NCI-H1417 (cell line): ENCODE results near the gene TMEM181.
"Not testable (repeated sequence)": the region's sequence is repeated elsewhere in the genome, so short reads cannot be mapped to it uniquely, and the experiment has no call there.

Source experiments
- DNase-seq, 3 experiments: peaks; one replicate each; lab custom pipeline; 2025; lab: John Stamatoyannopoulos, UW

TMEM181 gene

DNA sequence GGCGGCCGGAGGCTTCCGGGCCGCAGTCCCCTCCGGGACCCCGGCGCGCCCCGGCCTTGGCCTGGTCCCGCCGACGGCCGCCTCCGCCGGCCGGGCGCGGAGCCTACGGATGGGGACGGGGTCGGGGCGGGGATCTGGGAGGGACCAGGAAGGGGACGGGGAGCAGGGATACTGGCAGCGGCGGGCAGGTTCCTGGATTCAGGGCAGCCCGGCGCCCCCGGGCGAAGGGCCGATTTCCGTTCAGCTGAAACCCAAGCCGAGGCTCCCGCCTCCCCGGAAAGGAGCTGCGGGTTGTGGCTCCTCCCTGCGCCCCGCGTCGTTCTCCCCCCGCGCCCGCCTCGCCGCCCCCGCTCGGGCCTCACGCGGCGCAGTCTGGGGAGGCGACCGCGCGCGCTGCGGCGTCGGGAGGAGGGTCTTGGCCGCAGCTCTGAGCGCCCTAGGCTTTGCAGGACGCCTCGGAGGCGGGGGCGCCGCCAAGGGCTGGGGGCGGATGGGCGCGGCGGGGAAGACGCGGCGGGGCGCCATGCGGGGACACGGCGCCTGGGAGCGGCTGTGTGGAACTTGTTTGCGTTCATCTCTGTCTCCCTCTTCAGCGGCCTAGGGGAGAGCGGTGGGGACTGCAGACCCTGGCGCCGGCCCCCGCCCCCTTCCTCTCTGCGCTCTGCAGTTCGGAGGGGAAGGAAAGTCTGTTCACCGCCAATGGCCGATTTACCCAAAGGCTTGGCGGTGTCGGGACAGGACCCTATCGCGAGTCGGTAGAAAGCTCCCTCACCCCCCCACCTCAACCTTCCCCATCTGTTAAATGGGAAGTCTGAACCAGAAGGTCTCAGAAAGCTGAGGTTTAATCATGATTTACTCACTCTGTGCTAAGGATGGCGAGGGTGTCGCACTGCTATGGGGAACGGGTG lies 22.7 kb upstream of the TMEM181 start:
- DNase-seq = peak; percentile 62 to 92 (median 90)

DNA sequence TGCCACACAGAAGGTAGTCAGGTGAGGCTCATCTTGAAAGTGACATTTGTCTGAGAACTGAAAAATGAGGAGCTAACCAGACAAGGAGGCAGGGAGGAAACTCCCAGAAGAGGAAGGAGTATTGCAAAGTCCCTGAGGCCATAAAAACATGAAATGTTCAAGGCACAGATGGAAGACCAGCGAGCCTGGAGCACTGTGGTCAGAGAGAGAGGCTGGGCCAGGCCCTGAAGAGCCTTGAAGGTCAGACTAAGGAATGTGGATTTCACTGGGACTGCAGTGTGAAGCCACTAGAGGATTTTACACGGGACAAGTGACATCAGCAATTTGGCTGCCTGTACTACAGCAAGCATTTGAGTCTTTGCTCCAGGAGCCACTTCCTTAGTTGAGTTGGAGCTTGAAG lies 21.1 kb upstream of the TMEM181 start:
- no peak for DNase-seq

DNA sequence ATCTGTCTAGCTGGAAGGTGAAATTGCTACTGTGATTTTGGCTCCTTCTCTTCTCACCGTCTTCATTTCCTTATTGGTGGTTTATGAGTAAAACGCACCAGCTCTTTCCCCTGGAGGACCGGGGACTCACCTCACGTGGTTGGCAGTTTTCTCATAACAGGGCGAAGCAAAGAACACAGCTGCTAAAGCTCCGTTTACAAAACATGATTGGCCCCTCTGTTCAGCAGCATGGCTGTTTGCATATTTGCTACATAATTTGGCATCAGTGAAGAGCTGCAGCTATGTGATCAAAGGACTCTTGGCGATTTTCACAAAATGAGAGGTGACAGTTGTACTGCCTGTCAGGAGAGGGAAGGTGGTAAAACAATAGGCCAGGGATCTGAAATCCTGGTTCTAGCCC lies 20.5 kb upstream of the TMEM181 start:
- no peak for DNase-seq

DNA sequence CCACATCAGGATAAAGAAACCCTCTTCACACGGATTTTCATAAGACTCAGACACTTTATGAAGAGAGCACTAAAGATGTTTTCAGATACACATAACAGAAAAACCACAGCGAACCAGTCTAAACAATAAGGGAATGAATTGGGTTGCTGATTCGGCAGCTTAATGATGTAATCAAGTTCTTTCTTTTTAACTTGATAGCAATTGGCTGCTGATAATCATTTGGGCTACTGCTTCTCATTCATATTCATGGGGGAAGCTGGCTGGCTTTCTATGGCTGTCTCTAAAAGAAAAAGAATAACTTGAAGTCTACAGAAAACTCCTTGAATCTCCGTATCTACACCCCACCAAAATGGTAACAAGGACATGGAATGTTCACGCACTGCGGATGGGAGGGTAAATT lies 20.0 kb upstream of the TMEM181 start:
- no peak for DNase-seq

DNA sequence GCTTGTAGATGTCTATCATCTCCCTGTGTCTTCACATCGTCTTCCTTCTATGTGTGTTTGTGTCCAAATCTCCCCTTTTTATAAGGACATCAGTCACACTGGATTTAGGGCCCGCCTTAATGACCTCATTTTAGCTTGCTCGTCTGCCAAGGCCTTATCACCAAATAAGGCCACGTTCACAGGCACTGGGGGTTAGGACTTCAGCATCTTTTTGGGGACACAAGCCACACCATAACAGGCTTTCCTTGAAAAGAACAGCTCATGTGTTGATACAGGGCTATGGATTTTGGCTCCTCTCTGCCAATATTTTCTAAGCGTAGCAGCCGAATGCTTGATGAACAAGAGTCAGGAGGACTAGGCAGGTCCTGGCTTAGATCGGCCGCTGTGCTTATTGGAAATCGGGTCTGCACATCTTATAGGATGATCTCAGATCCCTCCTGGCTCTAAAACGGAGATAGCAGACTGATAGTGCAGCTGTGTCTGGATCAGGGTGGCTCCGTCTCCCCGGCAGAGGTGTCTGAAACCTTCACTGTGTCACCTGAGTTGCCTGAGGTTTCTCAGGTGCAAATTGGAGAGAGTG lies 16.2 kb upstream of the TMEM181 start:
- DNase-seq = no peak

DNA sequence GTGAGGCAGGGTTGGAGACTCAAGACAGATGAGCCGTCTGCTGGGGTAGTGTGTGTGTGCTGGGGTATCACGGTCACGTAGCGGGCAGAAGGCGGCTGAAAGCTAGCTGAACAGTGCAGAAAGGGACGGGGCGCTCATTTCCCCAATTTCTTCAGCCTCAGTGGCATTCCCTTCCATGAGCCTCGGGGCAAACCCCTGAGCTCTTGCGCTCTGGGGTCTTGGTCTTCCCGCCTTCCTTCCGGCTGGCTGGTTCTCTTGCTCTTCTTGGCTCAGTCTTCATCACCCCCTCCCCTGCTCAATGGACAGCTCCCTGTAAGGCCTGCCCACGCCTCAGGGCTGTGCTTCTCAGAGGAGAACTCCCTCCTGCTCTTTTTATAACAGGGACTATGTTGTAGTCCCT lies 15.5 kb upstream of the TMEM181 start:
- DNase-seq = no peak

DNA sequence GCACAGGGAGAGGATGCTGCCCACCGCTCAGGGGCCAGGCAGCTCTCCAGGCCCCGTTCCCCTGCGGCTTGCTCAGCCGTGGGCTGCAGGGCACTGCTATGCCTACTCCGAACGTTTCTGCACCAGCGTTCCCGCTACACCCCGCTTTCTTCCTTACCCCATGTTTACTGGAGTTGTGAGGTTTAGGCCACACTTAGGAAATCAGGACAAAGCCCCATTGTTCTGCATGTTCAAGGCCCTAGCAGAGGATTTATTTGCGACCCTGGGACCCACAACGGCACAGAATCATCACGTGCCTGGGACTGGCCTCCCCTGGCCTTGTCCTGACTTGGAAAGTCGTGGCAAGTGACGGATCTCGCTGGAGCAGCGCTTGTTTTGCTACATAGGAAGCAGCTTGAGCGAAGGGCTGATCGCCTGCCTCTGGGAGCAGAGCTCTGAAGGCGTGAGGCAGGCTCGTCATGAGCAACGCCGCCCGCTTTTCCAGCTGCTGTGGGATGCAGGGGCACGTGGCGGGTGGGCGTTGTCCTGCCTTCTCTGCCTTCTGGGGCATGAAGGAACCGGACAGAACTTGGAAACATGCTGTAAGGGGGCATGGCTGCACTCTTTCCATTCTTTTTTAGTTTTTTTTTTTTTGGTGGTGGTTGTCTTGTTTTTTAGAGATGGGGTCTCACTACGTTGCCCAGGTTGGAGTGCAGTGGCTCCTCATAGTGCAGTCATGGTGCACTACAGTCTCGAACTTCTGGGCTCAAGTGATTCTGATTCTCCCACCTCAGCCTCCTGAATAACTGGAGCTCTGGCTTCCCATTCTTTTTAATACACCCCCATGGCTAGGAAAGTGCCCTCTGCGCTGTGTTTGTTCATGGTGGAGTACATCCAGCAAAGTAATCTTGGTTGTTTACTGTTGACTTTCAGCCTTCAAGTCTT lies 14.6 kb upstream of the TMEM181 start:
- no peak for DNase-seq

DNA sequence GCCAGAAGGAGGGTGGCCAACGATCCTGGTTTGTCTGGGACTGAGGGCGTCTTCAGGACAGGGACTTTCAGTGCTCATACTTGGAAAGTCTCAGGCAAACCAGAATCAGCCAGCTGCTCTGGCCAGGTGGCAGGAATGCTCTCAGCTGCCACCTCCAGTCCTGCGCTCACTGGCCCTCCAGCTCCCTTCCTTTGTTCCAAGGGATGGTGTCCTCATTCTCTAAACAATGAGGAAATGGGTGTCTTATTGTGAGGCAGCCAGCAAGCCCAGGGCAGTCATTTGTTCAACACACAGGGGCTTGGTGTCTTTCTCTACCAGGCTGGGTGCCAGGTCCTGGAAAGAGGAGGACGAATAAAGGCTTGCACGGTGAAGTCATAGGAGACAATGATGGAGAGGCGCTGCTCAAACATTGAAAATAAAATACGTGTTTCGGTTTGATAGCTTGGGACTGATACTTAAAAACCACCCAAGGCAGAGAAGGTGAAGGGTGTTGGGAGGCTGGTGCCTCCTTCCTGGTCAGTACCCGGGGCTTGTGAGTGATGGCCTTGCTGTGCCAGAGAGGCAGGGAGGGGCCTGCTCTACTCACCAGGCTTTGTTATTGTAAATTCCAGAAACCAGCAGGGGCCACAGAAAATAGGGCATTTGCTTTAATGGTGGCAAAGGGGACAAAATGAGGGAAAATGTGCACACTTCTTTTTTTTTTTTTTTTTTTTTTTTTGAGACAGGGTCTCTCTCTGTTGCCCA lies 11.3 kb upstream of the TMEM181 start:
- DNase-seq = peak; percentile 17 to 51 (median 38)

DNA sequence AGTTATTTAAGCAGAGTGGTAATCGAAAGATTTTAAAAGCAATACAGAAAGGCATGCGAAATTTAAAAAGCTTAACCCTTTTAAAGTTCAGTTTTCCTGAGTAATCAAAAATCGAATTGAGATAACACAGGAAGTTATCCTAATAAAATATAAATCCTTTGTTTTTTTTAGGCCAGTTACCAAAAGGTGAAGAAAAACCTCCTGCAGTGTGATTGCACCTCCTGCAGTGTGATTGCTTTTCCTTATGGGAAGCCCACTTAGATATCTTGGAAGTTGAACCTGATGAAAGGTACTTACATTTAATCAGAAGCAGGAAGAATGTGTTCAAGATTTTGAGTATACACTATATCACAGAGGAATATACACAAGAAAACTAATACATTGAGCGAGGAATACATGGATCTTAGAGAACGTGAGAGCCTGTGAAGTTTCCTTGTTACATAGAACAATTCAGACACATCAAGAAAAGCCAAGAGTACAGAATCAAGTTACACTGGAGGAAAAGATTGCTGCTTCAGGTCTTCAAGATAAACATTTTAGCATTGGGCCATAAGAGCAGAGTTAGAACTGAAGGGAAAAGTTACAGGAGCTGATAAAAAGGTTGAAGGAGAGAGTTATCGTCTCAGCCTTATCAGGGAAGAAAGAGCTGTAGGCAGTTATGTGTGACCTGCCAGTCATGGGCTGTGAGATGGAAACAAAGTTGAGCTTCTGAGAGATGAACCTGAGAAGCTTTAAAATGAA lies 7.7 kb upstream of the TMEM181 start:
- DNase-seq = peak in 1 of 3 experiments; percentile 24

DNA sequence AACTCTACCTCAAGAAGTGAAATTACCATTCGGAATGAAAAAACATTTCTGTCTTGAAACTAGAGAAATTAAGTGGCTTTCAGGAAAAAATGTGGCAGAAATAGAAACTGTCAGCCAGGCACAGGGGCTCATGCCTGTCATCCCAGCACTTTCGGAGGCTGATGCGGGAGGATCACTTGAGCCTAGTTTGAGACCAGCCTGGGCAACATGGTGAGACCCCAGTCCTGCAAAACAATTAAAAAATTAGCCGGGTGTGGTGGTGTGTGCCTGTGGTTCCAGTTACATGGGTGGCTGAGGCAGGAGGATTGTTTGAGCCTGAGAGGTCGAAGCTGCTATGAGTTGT lies 7.1 kb upstream of the TMEM181 start:
- no peak for DNase-seq

DNA sequence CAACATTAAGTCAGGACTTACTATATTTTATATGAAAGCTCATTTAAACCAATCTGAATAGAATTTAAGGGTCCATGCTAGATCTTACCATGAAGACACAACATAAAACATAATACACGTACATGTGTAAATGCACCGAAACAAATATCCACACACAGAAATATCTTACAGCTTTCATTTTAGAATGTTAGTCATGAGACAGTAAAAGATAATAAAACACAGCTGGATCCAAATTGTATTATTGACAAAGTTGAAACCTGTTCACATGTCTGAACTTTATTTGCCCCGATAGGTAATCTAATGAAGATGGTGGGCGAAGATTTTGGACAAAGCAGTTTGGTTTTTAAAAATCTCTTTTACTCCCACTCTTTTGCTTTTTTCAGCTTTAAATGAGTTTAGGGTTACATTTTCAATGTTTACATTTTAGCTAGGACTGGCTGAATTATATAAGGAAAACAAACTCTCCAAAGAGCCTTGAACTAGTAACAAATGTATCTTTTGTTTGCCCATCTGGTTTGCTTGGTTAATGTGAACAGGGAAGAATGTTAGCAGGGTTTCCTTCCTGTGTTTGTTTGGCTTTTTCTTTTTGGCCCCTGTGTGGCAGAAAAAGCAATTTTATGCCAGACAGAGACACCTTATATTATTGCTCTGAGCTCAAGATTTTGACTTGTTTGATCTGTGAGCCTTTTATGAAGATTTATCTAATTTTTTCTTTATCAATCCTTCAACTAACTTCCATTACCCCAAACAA lies 5.1 kb upstream of the TMEM181 start:
- DNase-seq = peak in 1 of 3 experiments; percentile 28

DNA sequence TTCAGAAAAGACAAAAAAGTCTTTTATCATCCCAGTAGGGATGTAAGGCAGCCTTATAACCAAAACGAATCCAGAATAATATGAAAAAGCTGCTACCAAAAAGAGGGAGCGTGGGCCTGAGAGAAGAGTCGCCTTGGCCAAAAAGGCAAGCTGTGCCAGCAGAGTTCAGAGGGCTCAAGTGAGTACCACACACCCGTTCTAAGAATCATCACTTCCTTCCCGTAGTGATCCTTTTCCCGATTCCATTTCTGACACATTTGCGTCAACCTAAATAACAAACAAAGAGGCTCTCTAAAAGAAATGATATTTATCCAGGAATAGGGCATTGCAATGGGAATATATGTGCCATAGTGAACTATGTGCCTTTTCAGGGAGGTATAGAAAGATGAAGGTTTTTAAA lies 3.8 kb upstream of the TMEM181 start:
- DNase-seq = no peak

DNA sequence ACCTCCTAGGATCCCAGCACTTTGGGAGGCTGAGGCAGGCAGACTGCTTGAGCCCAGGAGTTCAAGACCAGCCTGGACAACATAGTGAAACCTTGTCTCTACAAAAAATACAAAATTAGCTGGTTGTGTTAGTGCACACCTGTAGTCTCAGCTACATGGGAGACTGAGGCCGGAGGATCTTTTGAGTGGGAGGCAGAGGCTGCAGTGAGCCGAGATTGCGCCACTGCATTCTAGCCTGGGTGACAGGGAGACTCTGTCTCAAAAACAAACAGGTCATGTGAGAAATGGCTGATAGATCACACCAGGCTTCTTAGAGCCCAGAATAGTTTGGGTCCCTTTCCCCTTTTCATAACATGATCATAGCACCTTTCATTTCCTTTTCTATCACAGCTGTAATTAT lies 2.8 kb upstream of the TMEM181 start:
- DNase-seq = not testable (repeated sequence)

DNA sequence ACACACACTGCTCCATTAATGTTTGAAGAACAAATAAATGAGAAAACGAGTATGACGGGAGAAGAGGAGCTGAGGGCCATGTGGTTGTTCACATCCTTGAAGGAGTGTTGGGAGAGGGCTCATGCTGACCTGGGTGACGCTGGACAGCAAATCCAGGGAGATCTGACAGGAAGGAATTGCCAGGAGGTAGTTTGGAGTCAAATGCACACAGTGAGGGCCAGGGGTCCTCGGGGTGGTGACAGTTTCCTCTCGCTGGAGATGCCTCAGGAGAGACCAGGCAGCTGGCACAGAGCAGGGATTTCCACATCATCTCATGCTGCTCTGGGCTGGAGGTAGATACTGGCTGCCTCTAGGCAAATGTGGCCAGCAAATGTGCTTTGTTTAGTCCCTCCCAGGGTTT lies 2.0 kb upstream of the TMEM181 start:
- no peak for DNase-seq

DNA sequence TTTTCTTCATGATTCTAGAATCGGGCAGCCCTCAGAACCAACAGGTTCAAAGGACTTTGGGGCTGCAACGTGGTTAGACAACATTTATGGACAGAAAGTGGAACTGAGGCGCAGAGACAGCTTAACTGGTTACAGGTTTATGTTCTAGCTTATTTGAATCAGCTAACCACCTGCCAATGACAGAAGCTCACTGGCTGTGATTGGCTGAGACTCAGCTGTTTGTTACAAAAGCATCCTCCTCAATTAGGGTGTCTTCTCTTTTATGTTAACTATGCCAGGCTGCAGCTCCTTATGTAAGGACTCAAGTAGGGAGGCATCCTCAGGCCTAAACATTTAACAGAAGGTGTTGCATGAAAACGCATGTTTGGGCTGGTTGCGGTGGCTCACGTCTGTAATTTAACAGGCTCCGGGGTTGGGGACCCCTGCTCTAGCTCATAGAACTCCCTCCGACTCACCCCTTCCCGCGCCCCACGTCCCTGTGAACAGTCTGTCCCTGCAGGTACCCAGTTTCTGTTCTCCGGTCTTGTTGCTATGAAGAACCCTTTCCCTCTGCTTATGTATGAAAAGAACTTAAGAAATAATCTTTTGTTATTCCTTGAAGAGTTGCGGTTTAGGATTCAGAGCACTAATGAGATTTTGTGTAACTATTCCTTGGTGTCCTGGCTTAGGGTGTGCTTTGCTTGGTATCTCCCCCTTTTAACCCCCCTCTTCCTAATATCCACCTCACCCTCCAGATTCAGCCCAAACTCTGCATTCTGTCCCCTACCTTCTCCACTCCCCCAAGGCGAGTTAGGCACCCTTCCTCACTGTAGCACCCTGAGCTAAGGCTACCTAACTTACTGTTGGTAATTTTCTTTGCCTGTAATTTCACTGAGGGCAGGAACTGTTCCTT lies 1.2 kb upstream of the TMEM181 start:
- DNase-seq = no peak

DNA sequence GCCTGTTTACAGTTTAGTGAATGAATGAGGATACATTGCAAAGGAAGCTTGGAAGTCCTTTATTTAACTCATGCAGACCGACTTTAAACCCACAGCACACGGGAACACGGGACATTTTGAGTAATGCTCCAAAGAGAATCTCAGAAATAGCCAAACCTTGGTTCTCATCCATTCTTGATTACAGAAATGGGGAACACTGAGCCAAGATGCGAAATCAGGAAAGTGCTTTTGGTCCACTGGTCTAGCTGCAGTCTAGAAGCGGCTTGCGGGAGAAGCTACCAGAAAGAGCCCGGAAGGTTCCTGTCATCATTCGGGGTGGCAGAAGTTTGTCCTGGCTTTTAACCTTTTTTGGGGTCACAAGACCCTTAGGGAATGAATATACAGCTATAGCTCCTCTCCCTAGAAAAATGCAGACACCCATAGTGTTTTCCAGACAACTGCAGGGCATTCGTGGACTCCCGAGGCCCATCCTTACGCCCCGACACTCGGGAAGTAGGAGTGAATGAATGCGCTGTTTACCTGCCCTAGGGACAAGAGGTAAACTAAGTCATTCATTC lies 475 bp upstream of the TMEM181 start:
- DNase-seq = no peak

DNA sequence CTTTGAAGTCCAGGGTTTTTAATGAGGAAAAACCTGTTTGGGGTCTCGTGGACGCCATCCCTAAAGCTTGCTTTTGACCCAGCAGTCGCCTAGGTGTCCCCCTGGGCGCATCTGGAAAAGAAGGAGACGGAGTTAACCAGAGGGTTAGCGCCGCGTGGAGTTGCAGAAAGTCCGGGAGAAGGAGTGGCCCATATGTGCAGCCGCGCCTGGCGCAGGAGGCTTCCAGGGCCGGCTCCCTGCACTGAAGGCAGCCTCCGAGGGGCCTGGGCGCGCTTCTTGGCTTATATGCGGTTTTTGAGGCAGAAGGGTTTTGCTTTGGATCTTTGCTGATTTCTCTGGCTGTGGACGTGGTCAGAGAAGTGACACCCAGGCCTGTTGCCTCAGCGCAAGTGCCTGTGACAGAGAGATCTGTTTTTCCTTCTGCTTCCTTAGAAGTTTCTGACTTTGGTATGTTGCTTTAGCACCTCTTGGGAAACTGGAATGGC lies 987 bp downstream of the TMEM181 start:
- peak in 2 of 3 experiments; percentile 50 to 71 for DNase-seq

DNA sequence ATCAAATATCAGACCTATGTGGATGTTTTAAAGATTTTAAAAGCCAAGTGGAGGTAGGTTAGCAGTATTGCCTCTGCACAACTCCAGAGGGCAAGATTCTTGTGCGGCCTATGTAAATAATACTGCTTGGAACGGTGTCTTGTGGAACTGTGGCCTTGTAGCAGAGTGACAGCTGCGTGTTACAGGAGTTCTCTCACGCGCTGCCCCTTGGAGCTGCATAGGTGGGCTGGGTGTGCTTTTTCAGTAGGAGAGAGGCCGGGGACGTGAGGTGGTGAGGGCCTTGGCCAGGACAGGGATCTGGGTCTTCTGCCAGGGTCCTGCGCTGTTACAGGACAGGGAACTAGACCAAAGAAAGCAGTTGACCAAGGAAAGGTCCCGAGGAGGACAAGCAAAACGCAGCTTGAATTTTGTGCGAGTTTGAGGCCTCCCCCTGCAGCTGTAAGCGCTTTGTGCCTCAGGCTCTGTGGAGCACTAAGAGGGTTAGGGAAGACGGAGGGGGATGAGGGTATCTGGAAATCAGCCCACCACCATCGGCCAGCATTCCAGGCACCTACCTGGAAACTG lies 1.5 kb downstream of the TMEM181 start:
- DNase-seq = no peak

DNA sequence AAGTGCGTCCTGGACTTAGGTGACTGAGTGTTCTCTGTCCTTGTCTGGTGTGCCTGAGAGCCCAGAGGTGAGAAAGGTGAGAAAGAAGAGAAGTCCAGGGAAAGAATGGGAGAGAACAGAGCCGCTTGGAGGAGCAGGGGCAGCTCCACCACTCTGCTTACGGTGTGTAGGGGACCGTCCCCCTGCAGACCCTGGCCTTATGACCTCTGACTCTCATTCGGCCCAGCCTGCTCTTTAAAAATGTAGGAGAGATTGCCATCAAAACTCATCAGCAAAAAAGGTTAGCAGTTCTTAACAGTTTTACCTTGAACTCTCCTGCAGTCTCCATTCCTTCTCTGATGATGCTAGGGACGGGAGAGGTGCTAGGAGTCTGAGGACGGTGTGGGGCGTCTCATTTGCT lies 2.0 kb downstream of the TMEM181 start:
- no peak for DNase-seq
